ENCODE measurements around the gene SEPTIN6. TPM values are rescaled to one million over a fixed set of nuclear protein-coding genes. Genes with fewer than 3 reads are reported as not detected.
A peak's percentile ranks its signal among the peaks of the same experiment; 100 is the strongest.

SEPTIN6 gene
- total RNA-seq = 10 to 100 TPM; 19.3 to 97.9 (median 40.6) TPM

DNA sequence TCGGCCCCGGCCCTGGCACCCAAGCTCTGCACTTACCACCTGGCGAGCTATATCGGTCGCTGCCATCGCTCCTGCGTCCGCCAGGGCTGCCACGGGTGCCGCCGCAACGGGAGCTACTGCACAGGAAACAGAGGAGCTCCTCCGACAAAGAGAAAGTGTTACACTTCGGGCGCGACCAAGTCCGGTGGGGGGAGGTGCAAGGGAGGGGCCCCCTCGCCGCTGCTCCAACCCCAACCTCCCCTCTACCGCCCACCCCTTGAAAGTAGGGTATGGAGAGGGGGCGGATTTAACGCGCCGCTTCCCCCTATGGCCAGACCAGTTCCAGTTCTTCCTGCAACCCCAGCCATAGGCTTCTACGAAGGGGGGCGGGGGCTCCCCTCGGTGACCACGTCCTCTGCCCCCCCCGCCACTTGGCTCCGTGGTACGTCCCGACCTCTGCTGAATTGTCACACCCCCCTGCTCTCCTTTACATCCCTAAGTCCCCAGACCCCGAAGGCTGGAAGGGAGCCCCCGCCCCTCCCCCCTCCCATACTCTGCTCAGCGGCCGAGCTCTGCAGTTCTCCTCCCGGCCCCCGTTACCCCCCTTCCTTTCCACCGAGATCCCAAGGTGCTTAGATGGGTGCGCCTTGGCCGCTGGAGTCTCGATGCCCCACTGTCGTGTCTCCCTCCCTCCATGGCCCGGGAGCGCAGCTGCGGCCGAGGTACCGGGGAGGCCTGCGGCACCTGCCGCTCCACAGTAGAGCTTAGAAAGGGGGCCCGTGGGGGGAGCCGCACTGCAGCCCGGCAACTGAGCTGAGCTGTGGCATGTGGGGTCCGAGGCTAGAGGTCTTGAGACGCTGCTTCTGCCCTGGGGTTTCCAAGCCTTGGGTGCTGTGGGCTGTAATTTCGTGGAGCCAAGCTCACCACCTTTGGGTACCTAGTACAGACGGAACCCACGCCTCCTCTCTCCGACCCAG is at the start of gene SEPTIN6:
Gene SEPTIN6 (minus strand): TSS at position 129 of the 956 bp plus-strand sequence. CDS start 63 bp downstream, at position 66.
- peak within 1 kb of the TSS; percentile 65 to 78 for H3K4me3 ChIP-seq
- TF ChIP-seq, protein P1, sequence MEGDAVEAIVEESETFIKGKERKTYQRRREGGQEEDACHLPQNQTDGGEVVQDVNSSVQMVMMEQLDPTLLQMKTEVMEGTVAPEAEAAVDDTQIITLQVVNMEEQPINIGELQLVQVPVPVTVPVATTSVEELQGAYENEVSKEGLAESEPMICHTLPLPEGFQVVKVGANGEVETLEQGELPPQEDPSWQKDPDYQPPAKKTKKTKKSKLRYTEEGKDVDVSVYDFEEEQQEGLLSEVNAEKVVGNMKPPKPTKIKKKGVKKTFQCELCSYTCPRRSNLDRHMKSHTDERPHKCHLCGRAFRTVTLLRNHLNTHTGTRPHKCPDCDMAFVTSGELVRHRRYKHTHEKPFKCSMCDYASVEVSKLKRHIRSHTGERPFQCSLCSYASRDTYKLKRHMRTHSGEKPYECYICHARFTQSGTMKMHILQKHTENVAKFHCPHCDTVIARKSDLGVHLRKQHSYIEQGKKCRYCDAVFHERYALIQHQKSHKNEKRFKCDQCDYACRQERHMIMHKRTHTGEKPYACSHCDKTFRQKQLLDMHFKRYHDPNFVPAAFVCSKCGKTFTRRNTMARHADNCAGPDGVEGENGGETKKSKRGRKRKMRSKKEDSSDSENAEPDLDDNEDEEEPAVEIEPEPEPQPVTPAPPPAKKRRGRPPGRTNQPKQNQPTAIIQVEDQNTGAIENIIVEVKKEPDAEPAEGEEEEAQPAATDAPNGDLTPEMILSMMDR (IDR thresholded peaks at IDR 0.05) = peak in 2 of 4 experiments; percentile 23 to 25
- no peak for TF ChIP-seq EP300 (IDR thresholded peaks at IDR 0.05)
- peak; percentile 58 to 59 for TF ChIP-seq POLR2A (IDR thresholded peaks at IDR 0.05)
- peak; percentile 54 for TF ChIP-seq POLR2AphosphoS5 (IDR thresholded peaks at IDR 0.05)
- ATAC-seq = peak; percentile 73
- H3K27me3 ChIP-seq = no peaks in the 10 kb centered on the region
- WGBS, 2 donors (ENCODE audit: low coverage in 1 of 2) = no CpG with 5 or more reads among the region's 59 CpGs
- H3K4me1 ChIP-seq = peaks cover 0 to 23% (median 0%) of the 10 kb centered on the region in 3 donors
- H3K9me3 ChIP-seq = no peaks in the 10 kb centered on the region
- no peaks in the 10 kb centered on the region for H3K36me3 ChIP-seq
- peak within 1 kb of the TSS; percentile 73 to 91 (median 88) for H3K27ac ChIP-seq

DNA sequence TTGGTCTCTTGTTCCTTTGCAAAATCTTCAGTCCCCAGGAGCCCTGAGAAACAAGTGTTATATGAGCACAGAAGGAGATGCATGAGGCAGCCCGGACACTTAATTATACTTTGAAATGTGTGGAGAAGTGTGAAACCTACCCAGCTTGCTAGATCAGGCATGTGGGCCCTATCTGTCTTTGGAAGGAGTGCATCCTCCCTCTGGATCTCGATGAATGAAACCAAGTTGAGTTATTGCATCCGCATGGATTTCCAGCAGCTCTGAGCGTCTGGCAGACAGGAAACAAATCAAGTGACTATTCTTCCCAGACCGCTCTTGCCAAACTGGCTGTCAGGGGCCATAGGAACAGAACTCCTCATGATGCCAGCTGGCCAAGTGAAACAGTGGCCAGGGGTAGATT is 45.8 kb upstream of the SEPTIN6 start:
- Histone ChIP-seq H3K4me3 (no peak overlapping the region), H3K27ac (no peak overlapping the region), H3K36me3 (no peaks in the 10 kb centered on the region), H3K9me3 (no peaks in the 10 kb centered on the region), H3K4me1 (no peaks in the 10 kb centered on the region), H3K27me3 (no peaks in the 10 kb centered on the region)
- 64 to 86% methylated on average over 1 to 4 of the region's 5 CpGs for WGBS, 2 donors (ENCODE audit: low coverage in 1 of 2)
- TF ChIP-seq POLR2AphosphoS5 (IDR thresholded peaks at IDR 0.05) (no peak), EP300 (IDR thresholded peaks at IDR 0.05) (no peak), POLR2A (IDR thresholded peaks at IDR 0.05) (no peak)
- TF ChIP-seq, protein P1 (IDR thresholded peaks at IDR 0.05) = no peak
- ATAC-seq = no peak

DNA sequence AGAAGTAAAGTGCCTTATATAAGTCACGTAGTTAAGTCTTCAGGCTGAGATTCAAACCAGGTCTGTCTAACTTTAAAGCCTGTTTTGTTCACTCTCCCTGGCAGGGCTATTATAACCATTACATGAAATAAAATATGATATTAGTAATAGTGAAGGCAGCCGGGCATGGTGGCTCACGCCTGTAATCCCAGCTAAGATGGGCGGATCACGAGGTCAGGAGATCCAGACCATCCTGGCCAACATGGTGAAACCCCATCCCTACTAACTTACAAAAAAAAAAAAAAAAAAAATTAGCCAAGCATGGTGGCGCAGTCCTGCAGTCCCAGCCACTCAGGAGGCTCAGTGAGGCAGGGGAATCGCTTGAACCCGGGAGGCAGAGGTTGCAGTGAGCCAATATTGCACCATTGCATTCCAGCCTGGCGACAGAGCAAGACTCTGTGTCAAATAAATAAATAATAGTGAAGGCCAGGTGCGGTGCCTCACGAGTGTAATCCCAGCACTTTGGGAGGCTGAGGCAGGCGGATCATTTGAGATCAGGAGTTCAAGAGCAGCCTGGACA is 43.3 kb upstream of the SEPTIN6 start:
- no peaks in the 10 kb centered on the region for H3K4me1 ChIP-seq
- no peak for TF ChIP-seq POLR2AphosphoS5 (IDR thresholded peaks at IDR 0.05)
- TF ChIP-seq, protein P1 (IDR thresholded peaks at IDR 0.05) = no peak
- TF ChIP-seq EP300 (IDR thresholded peaks at IDR 0.05) = no peak
- no peak for TF ChIP-seq POLR2A (IDR thresholded peaks at IDR 0.05)
- H3K36me3 ChIP-seq = no peaks in the 10 kb centered on the region
- WGBS, 2 donors (ENCODE audit: low coverage in 1 of 2) = 81 to 83% methylated on average over 3 to 7 of the region's 12 CpGs
- H3K9me3 ChIP-seq = no peaks in the 10 kb centered on the region
- no peak overlapping the region for H3K27ac ChIP-seq
- H3K27me3 ChIP-seq = no peaks in the 10 kb centered on the region
- H3K4me3 ChIP-seq = no peak overlapping the region
- ATAC-seq = no peak

DNA sequence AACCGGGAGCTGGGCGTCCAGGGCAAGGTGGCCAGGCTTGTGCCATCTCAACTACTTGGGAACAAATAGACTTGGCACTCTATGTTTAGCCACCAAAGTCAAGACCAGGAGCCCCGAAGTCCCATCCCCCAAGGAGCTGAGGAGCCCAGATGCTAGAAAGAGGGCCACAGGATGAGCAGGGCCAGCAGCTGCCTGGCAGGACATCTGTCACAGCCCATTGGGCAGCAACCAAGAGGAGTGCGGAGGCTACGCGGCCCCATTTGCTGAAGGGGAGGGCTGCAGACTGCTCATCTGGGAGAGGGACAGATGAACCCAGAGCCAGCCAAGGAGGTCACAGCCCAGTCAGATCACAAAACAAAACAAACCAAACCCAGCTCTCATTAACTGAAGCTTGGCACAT is 42.5 kb upstream of the SEPTIN6 start:
- Histone ChIP-seq H3K27me3 (no peaks in the 10 kb centered on the region), H3K36me3 (no peaks in the 10 kb centered on the region), H3K4me1 (no peaks in the 10 kb centered on the region), H3K4me3 (no peak overlapping the region), H3K27ac (no peak overlapping the region), H3K9me3 (no peaks in the 10 kb centered on the region)
- 100% methylated on average over 3 of the region's 6 CpGs; no CpG with 5 or more reads in 1 of the 2 donors for WGBS, 2 donors (ENCODE audit: low coverage in 1 of 2)
- TF ChIP-seq POLR2A (IDR thresholded peaks at IDR 0.05) (no peak), EP300 (IDR thresholded peaks at IDR 0.05) (no peak), POLR2AphosphoS5 (IDR thresholded peaks at IDR 0.05) (no peak)
- TF ChIP-seq, protein P1 (IDR thresholded peaks at IDR 0.05) = no peak
- ATAC-seq = no peak
